Nucleus accumbens (tissue), 56 donors: ENCODE results near the gene NUDT19.
A peak's percentile ranks its signal among the peaks of the same experiment; 100 is the strongest.
"Not testable (repeated sequence)": the region's sequence is repeated elsewhere in the genome, so short reads cannot be mapped to it uniquely, and the experiment has no call there.

Experiments used
- DNase-seq, 56 donors: peaks; one replicate each; lab custom pipeline; 2025; lab: John Stamatoyannopoulos, UW

NUDT19 gene

DNA sequence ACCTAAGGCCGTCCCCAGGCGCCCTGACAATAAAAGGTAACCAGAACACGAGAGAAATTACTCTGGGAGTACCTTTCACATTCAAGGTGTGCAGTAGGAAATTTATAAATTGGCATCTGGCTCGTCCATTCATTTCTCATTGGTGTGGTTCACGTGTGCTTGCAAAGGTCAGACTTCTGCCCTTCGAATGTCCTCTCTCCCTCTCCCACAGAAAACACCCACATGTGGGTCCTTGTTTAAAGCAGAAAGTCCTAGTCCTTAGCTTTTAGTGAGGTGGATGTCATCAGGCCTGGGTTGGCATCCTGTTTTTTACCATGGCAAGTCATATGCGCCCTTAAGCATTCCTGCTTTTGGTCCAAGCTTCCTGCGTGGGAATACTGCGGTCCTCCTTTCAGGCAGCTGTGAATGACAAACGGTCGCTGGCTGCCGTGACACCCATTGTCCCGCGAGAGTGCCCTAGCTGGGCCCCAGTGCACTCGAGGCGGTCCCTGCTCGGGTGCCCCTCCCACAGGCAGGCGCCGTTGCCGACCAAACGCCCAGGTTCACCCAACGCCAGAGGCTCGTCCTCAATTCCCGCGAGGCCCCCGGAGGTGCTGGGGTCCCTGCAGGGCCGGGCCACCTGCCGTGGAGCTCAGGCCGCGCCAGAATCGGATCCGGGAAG, at the start of gene NUDT19:
Gene NUDT19, plus strand, starts transcription at position 531 of the 661 bp plus-strand sequence. CDS start 140 bp downstream, outside the sequence.
- peak; percentile 36 to 88 (median 70) for DNase-seq

DNA sequence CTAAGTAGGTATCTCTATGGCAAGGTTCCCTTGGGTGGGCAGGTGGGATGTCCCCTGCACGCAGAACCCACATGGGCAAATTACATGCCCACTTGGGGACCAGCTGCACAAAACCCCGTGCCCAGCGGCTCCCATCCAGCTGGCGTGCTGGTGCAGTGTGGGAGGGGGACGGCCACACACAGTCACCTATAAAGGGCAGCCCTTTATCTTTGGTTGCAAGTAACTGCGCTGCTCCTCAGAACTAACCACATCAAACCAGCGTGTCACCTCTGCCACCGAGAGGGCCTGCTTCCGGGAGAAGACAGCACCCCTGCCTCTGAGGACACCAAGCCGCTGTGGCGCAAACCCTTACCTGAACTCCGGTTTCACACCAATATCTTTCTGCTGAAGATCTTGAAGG, 48.9 kb upstream of the NUDT19 start:
- no peak for DNase-seq

DNA sequence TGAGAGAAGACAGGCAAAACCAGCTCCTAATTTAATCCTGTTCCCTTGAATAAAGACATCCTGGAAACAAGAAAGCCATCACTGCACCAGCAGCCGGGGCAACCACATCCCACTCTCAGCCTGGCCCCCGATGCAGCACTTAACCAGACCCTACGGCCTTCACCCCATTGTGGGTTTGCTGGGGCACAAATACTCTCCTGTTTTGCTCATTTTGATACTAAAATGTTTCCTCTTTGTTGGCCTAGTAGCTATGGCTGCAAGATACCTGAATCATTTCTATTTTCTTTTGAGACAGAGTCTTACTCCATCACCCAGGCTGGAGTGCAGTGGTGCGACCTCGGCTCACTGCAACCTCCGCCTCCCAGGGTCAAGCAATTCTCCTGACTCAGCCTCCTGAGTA, 45.1 kb upstream of the NUDT19 start:
- DNase-seq = no peak

DNA sequence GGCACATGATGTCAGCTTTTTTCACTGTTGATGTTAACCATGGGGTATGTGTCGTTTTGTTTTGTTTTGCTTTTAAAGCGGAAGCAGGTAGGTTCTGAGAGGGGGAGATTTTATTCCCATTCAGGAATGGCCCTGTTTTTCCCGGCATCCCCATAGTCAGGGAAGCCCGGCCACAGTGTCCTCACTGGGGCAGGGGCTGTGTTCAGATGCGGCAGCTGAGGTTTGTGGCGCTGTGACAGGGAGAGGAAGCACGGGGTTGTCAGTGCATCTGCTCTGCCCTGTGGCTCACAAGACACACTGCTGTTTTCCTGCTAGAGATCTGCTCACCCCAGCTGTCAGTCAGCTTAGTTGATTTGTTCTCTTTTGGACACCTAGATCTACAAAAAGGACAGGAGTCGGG, 44.3 kb upstream of the NUDT19 start:
- no peak for DNase-seq

DNA sequence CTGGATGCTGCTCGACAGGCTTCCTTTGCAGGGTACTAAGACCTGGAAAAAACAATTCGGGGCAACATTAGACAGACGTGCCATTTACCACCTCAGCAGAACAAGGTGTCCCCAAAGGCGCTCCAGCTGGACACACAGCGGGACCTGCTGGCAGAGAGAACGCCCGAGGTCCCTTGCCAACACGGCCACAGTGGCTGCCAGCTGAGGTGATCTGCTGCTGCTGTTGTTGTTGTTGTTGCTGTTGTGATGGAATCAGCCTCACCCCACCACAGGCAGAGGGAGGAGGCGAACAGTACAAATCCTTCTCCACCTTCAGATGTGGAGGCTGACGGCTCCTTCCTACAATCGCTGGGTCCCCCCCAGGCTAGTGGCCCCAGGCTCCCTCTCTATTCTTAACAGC, 41.9 kb upstream of the NUDT19 start:
- DNase-seq = peak in 1 of 56 donors; percentile 7

DNA sequence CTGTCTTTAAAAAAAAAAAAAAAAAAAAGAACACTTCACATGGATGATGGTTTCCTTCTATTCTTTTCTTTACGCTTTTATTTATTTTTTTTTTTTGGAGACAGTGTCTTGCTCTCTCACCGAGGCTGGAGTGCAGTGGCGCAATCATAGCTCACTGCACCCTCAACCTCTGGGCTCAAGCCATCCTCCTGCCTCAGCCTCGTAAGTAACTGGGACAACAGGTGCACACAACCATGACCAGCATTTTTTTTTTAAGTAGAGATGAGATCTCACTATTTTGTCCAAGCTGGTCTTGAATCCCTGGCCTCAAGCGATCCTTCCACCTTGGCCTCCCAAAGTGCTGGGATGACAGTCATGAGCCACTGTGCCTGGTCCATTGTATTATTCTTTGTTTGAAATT, 41.0 kb upstream of the NUDT19 start:
- no peak for DNase-seq

DNA sequence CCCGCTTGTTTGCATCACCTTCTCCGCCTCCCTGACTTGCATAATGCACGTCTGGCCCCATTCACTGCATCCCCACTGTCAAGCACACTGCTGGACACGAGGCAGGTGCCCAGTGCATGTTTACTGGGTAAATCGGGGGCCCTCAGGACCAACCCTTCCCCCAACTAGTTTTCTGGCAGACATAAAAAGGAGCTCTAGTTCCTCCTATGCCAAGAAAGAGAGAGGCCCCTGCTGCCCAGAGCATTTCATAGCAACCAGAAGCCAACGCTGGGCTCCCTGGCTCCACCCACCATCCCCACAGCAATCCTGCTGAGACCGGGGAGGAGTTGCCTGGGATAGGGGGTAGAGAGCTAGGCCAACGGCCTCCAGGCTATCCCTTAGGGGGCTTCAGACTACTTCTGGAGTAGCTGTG, 39.9 kb upstream of the NUDT19 start:
- DNase-seq = peak in 40 of 56 donors; percentile 2 to 71 (median 33)

DNA sequence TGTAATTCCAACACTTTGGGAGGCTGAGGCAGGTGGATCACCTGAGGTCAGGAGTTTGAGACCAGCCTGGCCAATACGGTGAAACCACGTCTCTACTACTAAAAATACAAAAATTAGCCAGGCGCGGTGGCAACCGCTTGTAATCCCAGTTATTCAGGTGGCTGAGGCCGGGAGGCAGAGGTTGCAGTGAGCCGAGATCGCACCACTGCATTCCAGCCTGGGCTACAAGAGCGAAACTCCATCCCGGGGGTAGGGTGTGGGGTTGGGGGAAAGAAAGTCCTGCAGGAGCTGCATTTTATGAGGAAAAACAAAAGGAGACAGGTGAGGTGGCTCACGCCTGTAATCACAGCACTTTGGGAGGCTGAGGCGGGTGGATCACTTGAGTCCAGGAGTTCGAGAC, 39.3 kb upstream of the NUDT19 start:
- not testable (repeated sequence) for DNase-seq

DNA sequence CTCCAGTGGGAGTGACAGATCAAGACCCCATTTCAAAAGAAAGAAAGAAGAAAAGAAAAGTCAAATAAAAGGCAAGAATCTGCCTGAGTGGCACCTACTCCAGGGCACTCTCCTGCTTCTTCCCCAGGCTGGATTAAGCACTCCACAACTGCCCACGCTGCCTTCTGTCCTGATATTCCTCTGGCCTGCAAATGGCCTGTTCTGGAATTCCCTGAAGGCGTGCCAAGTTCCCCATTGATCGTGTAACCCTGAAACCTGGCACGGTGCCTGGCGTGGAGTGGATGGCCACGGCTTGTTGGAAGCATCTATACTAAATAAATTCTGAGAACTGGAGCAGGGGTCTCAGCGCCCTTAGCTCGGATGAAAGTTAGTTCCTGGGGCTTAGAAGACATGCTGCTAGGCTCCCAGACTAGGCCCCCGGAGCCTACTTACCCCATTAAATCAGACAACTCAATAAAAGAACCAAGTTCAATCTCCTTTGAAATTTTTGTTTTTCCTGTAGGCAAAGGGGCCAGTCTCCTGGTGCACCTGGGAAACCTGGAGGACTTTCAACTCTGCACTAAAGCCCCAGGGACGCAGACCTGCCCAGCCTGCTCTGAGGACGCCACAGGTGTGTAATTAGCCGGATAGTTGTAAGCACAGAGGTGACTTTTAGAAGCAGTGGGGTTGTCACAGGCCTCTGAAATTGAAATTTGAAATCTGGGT, 38.6 kb upstream of the NUDT19 start:
- peak in 34 of 56 donors; percentile 3 to 80 (median 19) for DNase-seq

DNA sequence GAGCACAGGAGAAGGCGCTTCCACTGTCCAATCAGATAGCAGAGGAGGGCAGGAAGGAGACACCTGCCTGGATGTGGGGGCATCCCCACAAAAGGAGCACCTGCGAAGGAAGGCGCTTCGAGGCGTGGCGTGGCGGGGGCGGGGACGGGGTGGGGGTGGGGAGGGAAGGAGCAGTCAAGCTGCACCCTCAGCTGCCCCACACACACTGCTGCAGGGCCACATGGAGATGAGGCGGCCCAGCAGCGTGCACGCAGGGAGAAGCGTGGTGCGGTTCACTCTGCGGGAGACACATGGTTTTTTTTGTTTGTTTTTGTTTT, 38.1 kb upstream of the NUDT19 start:
- no peak for DNase-seq

DNA sequence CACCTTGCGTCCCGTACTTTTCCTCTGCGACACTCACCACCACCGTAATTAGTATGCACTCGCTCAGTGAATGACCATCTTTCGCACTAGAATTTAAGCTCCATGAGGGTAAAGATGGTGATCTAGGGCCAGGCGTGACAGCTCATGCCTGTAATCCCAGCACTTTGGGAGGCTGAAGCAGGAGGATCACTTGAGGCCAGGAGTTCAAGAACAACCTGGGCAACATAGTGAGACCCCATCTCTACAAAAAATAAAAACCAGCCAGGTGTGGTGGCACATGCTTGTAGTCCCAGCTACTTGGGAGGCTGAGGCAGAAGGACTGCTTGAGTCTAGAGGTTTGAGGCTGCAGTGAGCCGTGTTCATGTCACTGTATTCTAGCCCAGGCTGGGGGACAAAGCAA, 35.2 kb upstream of the NUDT19 start:
- not testable (repeated sequence) for DNase-seq

DNA sequence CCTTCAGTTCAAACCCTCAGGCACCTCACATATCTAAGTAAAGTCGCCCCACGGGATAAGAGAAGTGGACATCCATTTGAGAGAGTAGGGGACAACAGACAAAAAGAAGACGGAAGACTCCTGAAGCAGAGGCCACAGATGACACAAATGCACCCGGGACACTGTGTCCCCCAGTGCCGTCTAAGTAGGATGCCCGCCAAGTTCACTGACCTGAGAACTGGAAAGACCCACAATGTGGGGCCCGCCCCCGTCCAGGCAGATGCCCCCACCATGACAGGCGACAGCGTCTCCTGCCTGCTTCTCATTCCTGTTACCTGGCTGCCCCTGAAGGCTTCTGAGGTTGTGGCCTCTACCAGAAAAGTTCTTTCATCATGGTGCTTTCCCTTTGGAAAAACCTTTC, 33.5 kb upstream of the NUDT19 start:
- DNase-seq = no peak

DNA sequence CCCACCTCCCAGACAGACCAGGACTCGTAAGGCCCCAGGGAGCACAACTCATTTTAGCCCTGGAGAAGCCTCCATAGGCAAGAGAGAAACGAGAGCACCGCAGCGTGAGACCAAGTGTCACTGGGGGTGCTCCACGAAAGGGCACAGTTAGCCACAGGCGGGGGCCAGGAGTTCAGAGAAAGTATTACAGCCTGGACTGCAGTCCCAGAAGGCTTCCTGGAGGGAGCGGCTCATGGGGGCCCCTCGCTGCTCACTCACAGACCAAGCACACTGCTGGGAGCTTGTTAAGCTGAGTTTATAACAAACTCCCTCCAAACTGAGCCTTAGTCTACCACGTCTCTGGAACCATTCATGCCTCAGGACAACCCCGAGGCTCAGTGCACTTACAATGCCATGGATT, 33.1 kb upstream of the NUDT19 start:
- no peak for DNase-seq

DNA sequence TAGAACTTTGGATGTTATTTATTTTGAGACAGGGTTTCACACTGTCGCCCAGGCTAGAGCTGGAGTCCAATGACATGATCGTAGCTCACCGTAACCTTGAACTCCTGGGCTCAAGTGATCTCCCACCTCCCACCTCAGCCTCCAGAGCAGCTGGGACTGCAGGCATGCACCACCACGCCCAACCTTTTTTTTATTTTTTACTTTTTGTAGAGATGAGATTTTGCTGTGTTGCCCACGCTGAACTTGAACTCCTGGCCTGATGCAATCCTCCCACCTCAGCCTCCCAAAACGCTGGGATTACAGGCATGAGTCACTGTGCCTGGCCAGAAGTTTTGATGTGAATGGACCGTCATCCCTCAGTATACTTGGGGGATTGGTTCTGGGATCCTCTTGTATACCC, 30.3 kb upstream of the NUDT19 start:
- DNase-seq = peak in 1 of 56 donors; percentile 8

DNA sequence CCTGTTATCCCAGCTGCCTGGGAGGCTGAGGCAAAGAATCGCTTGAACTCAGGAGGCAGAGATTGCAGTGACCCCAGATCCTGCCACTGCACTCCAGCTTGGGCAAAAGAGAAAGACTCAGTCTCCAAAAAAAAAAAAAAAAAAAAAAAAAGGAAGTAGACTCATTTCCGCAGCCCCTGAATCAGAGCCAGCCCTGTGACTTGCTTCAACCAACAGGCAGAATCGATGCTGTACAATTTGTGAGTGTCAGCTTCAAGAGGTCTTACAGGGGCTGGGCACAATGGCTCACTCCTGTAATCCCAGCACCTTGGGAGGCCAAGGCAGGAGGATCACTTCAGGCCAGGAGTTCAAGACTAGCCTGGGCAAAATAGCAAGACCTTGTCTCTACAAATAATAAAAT, 29.4 kb upstream of the NUDT19 start:
- no peak for DNase-seq

DNA sequence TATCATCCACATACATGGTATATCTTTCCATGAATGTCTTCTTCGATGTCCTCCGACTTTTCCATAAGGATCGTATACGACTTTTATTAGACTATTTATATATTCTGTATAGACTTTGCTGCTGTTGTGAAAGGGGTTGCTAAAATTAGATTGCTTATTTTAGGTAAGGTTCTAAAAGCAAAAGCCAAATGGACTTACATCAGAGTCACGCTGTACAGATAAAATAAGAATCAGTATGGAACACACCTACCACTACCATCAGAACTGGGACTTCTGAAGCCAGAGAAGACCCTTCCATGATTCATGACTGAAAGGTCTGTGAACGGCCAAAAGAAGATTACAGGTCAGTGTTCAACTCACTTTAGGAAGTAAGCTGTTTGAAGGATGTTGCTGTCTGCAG, 25.5 kb upstream of the NUDT19 start:
- no peak for DNase-seq

DNA sequence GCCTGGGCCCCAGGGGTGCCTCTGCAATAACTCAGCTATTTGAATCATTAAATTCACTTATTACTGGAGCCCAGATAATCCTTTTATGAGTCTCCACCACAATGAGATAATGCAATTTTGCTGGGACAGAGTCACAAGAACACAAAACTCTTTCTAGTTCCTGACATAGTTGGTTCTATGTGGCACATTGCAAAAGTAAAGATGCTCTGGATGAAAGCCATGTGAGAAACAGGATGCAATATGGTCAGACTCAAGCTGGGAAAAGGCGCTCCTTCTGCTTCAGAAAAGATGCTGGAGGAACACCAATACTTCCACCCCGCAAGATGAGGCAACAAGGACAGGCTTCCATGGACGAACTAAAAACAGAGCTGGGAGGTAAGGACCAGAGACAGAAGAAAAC, 22.3 kb upstream of the NUDT19 start:
- no peak for DNase-seq

DNA sequence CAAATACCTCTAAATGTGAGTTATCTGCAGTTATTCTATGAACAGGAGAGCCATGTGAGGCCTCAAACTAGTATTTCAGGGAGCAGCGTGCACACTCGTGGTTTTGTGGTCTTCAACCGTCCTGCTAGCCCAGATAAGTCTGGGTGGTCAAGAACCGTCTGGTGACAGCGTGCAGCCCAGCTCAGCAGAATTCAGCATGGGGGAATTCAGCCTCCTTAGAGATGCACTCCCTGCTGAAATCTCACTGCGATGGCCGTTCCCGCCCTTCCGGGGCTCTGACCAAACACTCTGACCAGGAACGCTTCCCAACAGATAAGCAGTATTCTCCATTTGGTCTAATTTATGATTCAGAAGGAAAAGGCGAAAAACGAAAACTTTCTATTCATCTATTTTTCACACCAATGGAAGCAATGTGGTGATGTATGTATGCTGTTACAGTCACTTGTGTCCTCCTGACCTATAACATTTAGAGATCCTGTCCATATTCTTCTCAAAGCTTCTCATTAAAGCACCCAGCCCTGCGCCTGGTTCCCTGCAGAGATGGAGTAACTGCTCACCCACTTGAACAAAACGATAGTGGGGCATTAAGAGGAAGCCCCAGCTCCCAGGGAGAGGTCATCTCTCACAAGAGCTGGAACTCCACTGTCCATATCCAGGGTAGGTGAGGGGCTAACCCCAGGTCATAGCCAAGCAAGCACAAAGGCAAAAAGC, 19.6 kb upstream of the NUDT19 start:
- DNase-seq = no peak

DNA sequence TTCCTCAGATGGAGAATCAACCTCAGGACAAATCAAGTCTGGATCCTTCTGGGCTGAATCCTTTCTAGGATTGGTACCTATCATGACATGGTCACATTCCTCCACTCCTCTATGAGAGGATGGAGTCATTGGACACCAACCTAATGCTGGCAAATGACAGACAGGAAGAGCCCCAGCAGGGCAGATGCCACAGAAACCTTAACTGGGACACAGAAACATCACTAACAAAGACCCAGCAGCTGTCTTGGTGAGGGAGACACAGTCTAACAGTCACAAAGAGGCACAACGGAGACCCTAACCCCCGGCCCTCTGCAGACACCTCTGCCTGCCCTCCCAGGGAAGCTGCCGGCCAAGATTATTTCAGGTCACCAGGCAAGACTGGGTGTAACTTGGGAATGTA, 18.8 kb upstream of the NUDT19 start:
- no peak for DNase-seq

DNA sequence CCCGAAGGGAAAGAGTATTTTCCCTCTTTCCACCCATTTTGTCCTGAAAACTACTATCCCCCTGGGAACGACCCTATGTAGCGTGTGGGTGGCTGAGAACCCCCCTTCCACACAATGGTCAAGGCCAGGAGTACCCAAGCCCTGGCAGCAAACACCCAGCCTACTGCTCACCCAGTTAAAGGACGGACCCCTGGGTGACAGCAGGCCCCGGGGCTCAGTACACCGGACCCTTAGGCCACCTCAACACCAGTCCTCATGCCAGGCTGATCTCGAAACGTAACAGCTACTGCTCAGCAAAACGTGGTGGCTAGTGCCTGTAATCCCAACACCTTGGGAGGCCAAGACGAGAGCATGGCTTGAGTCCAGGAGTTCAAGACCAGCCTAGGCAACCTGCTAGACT, 18.0 kb upstream of the NUDT19 start:
- DNase-seq = no peak

DNA sequence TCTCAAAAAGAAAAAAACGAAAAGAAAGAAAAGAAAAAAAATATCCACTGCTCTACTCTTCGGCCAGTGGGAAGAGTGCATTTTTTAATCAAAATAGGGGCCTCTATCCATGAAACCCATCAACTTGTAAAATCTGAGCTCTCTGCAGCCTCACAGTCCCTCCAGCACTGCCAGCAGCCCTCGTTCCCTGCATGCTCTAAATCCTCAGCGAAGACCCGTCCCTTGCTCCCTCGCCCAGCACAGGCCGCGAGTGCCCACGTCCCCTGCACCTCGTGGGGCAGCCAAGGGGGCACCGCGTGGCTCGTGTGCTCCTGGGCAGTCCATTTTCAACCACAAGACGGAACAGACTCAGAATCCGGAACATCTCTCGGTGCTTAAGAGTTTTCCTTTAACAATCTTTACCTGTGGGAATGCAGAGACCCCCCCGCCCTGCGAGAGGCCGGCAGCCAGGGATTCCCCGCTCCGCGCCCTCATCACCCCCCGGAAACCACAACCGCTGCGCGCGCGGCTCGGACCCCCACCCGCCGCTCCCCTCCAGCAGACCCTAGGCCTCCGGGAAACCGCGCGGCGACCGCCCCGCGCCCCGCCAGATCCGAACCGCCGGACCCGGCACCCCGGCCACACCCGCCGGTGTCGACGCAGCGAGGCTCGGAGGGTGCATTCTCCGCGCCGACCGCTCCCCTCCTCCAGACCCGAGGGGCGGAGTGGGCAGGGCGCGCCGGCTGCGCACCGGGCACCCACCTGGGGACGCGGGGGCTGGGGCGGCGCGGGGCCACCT, 17.3 kb upstream of the NUDT19 start:
- DNase-seq = peak in 3 of 56 donors; percentile 11 to 44 (median 28)
